GM23248 (cell line): ENCODE data around the gene SMCO3.

Source experiments
- EZH2 ChIP-seq: fragments of 200-600 bp; sonication (generic); IDR thresholded peaks from 2 replicates; pipeline ENCODE4 v1.6.1; 2018; ENCODE audit warnings: antibody characterized with exemption, mild to moderate bottlenecking; ENCODE audit not compliant: insufficient read depth, poor library complexity, severe bottlenecking
- EZH2phosphoT487 ChIP-seq: fragments of 200-600 bp; sonication (generic); IDR thresholded peaks from 2 replicates; pipeline ENCODE4 v1.6.1; 2018; ENCODE audit warnings: antibody characterized with exemption, moderate library complexity, mild to moderate bottlenecking, low read depth; ENCODE audit not compliant: insufficient read depth

- no peak for TF ChIP-seq EZH2phosphoT487
- TF ChIP-seq EZH2 = no peak
These were observed 26.6 kb upstream of the SMCO3 start for GRCh38 chr12:14840616-14841015.
